ENCODE results near the gene SLC49A3. TPM values are rescaled to one million over a fixed set of nuclear protein-coding genes. Genes with fewer than 3 reads are reported as not detected.

Gene SLC49A3
- total and polyA plus RNA-seq, 10 of the 15 experiments (the other 5 are each of a cell fraction or from before 2014, with no cell fraction given), result 0.09 to 0.85 (median 0.18) TPM; not detected in 4

DNA sequence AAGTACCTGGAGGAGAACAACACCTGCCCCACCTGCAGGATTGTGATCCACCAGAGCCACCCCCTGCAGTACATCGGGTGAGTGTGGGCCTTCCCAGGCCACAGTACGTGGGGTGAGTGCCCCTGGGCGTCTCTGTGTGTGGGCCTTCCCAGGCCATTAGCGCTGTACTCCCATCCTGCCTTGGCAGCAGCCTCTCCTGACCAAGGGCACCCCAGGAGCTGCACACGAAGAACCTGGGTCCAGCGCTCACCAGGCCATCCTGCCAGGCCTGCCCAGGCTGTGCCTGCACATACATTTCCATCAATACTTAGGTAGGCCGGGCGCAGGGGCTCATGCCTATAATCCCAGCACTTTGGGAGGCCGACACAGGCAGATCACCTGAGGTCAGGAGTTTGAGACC is 46.0 kb upstream of the SLC49A3 start (continued):
- TF ChIP-seq ETV6 (conservative IDR thresholded peaks at IDR 0.05 in 1 of 2, IDR thresholded peaks at IDR 0.05 in 1 of 2; ENCODE audit: borderline replicate concordance in 1 of 2, low read depth in 1 of 2) (no peak), ATF7 (IDR thresholded peaks at IDR 0.05; ENCODE audit: low read depth) (no peak), RELA (IDR thresholded peaks at IDR 0.05; ENCODE audit: borderline replicate concordance, partially characterized antibody) (no peak), CHD1 (IDR thresholded peaks at IDR 0.05; ENCODE audit: low read depth, low read length) (no peak), KLF5 (IDR thresholded peaks at IDR 0.05; ENCODE audit: partially characterized antibody) (no peak), TCF7 (IDR thresholded peaks at IDR 0.05; ENCODE audit: borderline replicate concordance) (no peak)

DNA sequence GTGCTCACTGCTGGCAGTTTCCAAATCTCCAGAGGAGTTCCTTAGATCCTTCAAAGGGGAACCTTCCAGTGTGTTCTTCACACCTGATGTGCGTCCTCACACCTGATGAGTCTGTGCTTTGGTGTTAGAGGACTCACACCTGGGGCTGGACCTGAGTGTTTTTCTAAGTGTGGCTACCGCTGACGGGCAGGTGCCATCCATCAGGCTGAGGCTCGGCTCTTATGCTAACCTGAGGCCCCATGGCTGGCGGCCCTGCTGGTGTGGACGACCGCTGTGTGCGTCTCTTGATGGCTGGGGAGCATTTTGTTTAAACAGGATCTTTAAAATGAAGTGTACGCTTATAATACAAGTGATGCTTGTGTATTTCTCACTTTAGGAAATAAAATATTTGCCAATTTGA is 45.1 kb upstream of the SLC49A3 start:
- no peaks in the 10 kb centered on the region for H3K79me2 ChIP-seq (ENCODE audit: control insufficient read depth, insufficient read depth, low read length)
- no peaks in the 10 kb centered on the region for H3K4me1 ChIP-seq (ENCODE audit: control insufficient read depth, insufficient read depth, low read length)
- TF ChIP-seq ZBED1 (IDR thresholded peaks at IDR 0.05; ENCODE audit: borderline replicate concordance) (no peak), MTA2 (IDR thresholded peaks at IDR 0.05; ENCODE audit: low read depth) (no peak), NRF1 (conservative IDR thresholded peaks at IDR 0.05; ENCODE audit: low read depth, low read length) (no peak), BCL11A (IDR thresholded peaks at IDR 0.05; ENCODE audit: low read depth, low read length) (no peak), TAF1 (IDR thresholded peaks at IDR 0.05; ENCODE audit: borderline replicate concordance, low read depth, low read length) (no peak), FOXM1 (IDR thresholded peaks at IDR 0.05; ENCODE audit: low read depth, low read length) (no peak)
- TF ChIP-seq, protein P1, sequence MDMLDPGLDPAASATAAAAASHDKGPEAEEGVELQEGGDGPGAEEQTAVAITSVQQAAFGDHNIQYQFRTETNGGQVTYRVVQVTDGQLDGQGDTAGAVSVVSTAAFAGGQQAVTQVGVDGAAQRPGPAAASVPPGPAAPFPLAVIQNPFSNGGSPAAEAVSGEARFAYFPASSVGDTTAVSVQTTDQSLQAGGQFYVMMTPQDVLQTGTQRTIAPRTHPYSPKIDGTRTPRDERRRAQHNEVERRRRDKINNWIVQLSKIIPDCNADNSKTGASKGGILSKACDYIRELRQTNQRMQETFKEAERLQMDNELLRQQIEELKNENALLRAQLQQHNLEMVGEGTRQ (IDR thresholded peaks at IDR 0.05; ENCODE audit: borderline replicate concordance, low read depth, low read length), result no peak
- TF ChIP-seq, protein P2, sequence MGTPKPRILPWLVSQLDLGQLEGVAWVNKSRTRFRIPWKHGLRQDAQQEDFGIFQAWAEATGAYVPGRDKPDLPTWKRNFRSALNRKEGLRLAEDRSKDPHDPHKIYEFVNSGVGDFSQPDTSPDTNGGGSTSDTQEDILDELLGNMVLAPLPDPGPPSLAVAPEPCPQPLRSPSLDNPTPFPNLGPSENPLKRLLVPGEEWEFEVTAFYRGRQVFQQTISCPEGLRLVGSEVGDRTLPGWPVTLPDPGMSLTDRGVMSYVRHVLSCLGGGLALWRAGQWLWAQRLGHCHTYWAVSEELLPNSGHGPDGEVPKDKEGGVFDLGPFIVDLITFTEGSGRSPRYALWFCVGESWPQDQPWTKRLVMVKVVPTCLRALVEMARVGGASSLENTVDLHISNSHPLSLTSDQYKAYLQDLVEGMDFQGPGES (IDR thresholded peaks at IDR 0.05), result no peak
- TF ChIP-seq, protein P3, sequence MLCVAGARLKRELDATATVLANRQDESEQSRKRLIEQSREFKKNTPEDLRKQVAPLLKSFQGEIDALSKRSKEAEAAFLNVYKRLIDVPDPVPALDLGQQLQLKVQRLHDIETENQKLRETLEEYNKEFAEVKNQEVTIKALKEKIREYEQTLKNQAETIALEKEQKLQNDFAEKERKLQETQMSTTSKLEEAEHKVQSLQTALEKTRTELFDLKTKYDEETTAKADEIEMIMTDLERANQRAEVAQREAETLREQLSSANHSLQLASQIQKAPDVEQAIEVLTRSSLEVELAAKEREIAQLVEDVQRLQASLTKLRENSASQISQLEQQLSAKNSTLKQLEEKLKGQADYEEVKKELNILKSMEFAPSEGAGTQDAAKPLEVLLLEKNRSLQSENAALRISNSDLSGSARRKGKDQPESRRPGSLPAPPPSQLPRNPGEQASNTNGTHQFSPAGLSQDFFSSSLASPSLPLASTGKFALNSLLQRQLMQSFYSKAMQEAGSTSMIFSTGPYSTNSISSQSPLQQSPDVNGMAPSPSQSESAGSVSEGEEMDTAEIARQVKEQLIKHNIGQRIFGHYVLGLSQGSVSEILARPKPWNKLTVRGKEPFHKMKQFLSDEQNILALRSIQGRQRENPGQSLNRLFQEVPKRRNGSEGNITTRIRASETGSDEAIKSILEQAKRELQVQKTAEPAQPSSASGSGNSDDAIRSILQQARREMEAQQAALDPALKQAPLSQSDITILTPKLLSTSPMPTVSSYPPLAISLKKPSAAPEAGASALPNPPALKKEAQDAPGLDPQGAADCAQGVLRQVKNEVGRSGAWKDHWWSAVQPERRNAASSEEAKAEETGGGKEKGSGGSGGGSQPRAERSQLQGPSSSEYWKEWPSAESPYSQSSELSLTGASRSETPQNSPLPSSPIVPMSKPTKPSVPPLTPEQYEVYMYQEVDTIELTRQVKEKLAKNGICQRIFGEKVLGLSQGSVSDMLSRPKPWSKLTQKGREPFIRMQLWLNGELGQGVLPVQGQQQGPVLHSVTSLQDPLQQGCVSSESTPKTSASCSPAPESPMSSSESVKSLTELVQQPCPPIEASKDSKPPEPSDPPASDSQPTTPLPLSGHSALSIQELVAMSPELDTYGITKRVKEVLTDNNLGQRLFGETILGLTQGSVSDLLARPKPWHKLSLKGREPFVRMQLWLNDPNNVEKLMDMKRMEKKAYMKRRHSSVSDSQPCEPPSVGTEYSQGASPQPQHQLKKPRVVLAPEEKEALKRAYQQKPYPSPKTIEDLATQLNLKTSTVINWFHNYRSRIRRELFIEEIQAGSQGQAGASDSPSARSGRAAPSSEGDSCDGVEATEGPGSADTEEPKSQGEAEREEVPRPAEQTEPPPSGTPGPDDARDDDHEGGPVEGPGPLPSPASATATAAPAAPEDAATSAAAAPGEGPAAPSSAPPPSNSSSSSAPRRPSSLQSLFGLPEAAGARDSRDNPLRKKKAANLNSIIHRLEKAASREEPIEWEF (IDR thresholded peaks at IDR 0.05; ENCODE audit: insufficient replicate concordance, low read depth, low read length), result no peak
- TF ChIP-seq, protein P4, sequence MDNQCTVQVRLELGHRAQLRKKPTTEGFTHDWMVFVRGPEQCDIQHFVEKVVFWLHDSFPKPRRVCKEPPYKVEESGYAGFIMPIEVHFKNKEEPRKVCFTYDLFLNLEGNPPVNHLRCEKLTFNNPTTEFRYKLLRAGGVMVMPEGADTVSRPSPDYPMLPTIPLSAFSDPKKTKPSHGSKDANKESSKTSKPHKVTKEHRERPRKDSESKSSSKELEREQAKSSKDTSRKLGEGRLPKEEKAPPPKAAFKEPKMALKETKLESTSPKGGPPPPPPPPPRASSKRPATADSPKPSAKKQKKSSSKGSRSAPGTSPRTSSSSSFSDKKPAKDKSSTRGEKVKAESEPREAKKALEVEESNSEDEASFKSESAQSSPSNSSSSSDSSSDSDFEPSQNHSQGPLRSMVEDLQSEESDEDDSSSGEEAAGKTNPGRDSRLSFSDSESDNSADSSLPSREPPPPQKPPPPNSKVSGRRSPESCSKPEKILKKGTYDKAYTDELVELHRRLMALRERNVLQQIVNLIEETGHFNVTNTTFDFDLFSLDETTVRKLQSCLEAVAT (IDR thresholded peaks at IDR 0.05), result no peak
- intact Hi-C loops (cut with micrococcal nuclease; ENCODE audit: unreplicated experiment) (no loop called here), in situ Hi-C loops (cut with MboI) (no loop called here)
- ATAC-seq (no peak), DNase-seq (ENCODE audit: low read depth, low spot score) (no peak), FAIRE-seq (no peak)
- H3K27ac ChIP-seq (ENCODE audit: control insufficient read depth, insufficient read depth), result no peak overlapping the region
- H3K4me2 ChIP-seq (ENCODE audit: control insufficient read depth, insufficient read depth), result no peak overlapping the region
- peaks cover 19 to 33% of the 10 kb centered on the region in 2 experiments; a peak in 3 of 4 replicates for H3K36me3 ChIP-seq (ENCODE audit: control insufficient read depth in 2 of 2, insufficient read depth in 2 of 2, low read length in 1 of 2)
- H2AFZ ChIP-seq (ENCODE audit: control insufficient read depth, low read depth, low read length), result no peak overlapping the region
- H3K27me3 ChIP-seq (replicated peaks in 1 of 2; ENCODE audit: control insufficient read depth in 2 of 2, insufficient read depth in 2 of 2, low read length in 1 of 2), result no peaks in the 10 kb centered on the region
- no TSS peak for BruUV-seq (replicated peaks)
- H3K9ac ChIP-seq (ENCODE audit: control insufficient read depth, insufficient read depth, low read length), result no peak overlapping the region
- ChIA-PET CTCF (no interaction called here), RAD21 (ENCODE audit: unreplicated experiment) (no interaction called here), POLR2A (no interaction called here), SMC1A (ENCODE audit: uncharacterized antibody, unreplicated experiment) (no interaction called here)
- H4K20me1 ChIP-seq (ENCODE audit: control insufficient read depth, insufficient read depth), result no peaks in the 10 kb centered on the region
- no peak overlapping the region for H3K4me3 ChIP-seq
- H3K9me3 ChIP-seq (replicated peaks; ENCODE audit: control insufficient read depth, insufficient read depth, low read length), result no peaks in the 10 kb centered on the region; the same call in 2 of the 3 replicates
- WGBS (ENCODE audit: insufficient coverage, insufficient replicate concordance, low lambda C conversion rate, missing lambda C conversion rate), result 93% methylated on average over 9 of the region's 9 CpGs

Measured in GM12878 (cell line).